Ovary (tissue), 9 donors: ENCODE data around the gene CTSF. TPM values are rescaled to one million over a fixed set of nuclear protein-coding genes. Genes with fewer than 3 reads are reported as not detected.

Experiments
- DNase-seq, 5 donors: peaks; one replicate each; pipeline ENCODE4 v3.0.0-alpha.2; 2019 to 2020
- H3K27ac ChIP-seq, 2 donors: fragments of 200-600 bp; one replicate each; pipeline versions ENCODE4 v1.5.1 to v1.8.0; 2019 to 2022
- H3K27me3 ChIP-seq: fragments of 200-600 bp; one replicate; pipeline ENCODE4 v1.8.0; 2022
- H3K36me3 ChIP-seq: fragments of 200-600 bp; sonication (generic); one replicate; pipeline ENCODE4 v1.5.1; 2019
- H3K4me1 ChIP-seq: one replicate; pipeline ENCODE4 v1.8.1; 2013; ENCODE audit warnings: mild to moderate bottlenecking, moderate library complexity; ENCODE audit not compliant: insufficient read depth
- H3K4me3 ChIP-seq: fragments of 200-600 bp; sonication (generic); one replicate; pipeline ENCODE4 v1.5.1; 2017
- H3K9me3 ChIP-seq, 2 donors: fragments of 200-600 bp in 1 of 2; sonication (generic) in 1 of 2; one replicate each; pipeline versions ENCODE4 v1.5.1 to v1.8.1; 2013 to 2019; ENCODE audit warnings: mild to moderate bottlenecking in 1 of 2, moderate library complexity in 1 of 2
- CTCF ChIP-seq, 3 donors: fragments of 450-650 bp in 2 of 3; fragments of 200-600 bp in 1 of 3; IDR thresholded peaks; one replicate each; pipeline versions ENCODE4 v1.5.1 to v1.8.0; 2016 to 2022; ENCODE audit warnings: antibody characterized with exemption in 3 of 3, mild to moderate bottlenecking in 1 of 3
- EP300 ChIP-seq: sonication (generic); formaldehyde crosslinking; IDR thresholded peaks from one replicate; pipeline ENCODE4 v1.6.1; 2017; ENCODE audit warnings: antibody characterized with exemption
- POLR2A ChIP-seq: fragments of 450-650 bp; IDR thresholded peaks from one replicate; pipeline ENCODE4 v1.6.1; 2017; ENCODE audit warnings: antibody characterized with exemption, mild to moderate bottlenecking, moderate library complexity
- WGBS, 3 donors: extraction: QIAGEN DNeasy Blood & Tissue Kit in 1 of 3; methylation state at CpG; one replicate each; pipeline versions ENCODE4 v1.1.5 to v1.1.7; 2013 to 2017; 5-methylcytosine and 5-hydroxymethylcytosine counted together
- intact Hi-C, 4 donors: fragments of 100-400 bp; cut with DNase I; formaldehyde crosslinking; loops; one replicate each; pipeline versions ENCODE4 v1.11.0 to v1.15.1; 2022 to 2023
- polyA plus RNA-seq, 2 donors: library from polyadenylated mRNA; stranded (reverse); fragments of 200-250 nt in 1 of 2; fragments of 350-450 nt in 1 of 2; fragmentation: Illumina TruSeq in 1 of 2; extraction: RNeasy Lipid Tissue Mini Kit (QIAGEN cat#74804) in 1 of 2; gene quantifications; one replicate each; pipeline ENCODE4 v1.2.3, GENCODE V29; 2013 to 2014
- total RNA-seq, 7 donors: library from RNA; depleted of rRNA in 2 of 7; stranded (reverse); fragments of >200 nt in 2 of 7; fragmentation: NEBNext Ultra II Directional in 3 of 7; extraction: Animal tissue kit (Norgen Biotek cat#: 25700) in 3 of 7; gene quantifications; one replicate each; pipeline versions ENCODE4 v1.1.0 to v1.2.4, GENCODE V29; 2016 to 2023
- donor health status: DM: no; HTN: no; CAD: no; lungs with moderate emphysema.
- donor health status: DM: no; HTN: no; CAD: no.
- donor health status: Bipolar disorder and iron deficiency.
- donor health status: DM: yes; HTN: yes; CAD: no.
- donor health status: DM: no; HTN: no; CAD: no.
- donor health status: DM: yes; HTN: yes; CAD: no.

Gene CTSF
- total and polyA plus RNA-seq, 9 donors, result 52.6 to 222 (median 158) TPM

- Histone ChIP-seq H3K4me3 (no peak overlapping the region), H3K27ac (peak overlapping the region in 1 of 2 donors; percentile 51), H3K4me1 (peaks cover 14% of the 10 kb centered on the region), H3K9me3 (no peaks in the 10 kb centered on the region), H3K27me3 (no peaks in the 10 kb centered on the region), H3K36me3 (no peaks in the 10 kb centered on the region)
- intact Hi-C loops, result loop anchor here in 1 of 4 donors (10.0 kb wide), 1 partner anchor 79 kb away; the partner anchor contains the start of gene RBM4B
- TF ChIP-seq CTCF (IDR thresholded peaks at IDR 0.05) (no peak), EP300 (no peak), POLR2A (no peak)
- DNase-seq, result peak; percentile 51 to 75 (median 71)
- WGBS, 3 donors, result 3 to 16% (median 10%) methylated on average over 5 of the region's 5 CpGs
These were observed 27.0 kb upstream of the CTSF start for GRCh38 chr11:66595245-66595904.

- intact Hi-C loops, result loop anchor here in 1 of 4 donors (10.0 kb wide), 1 partner anchor 81 kb away; the partner anchor contains the start of gene RBM4B
- peak overlapping the region; percentile 63 for H3K4me3 ChIP-seq
- no peaks in the 10 kb centered on the region for H3K36me3 ChIP-seq
- WGBS, 3 donors, result 59 to 73% (median 64%) methylated on average over 7 of the region's 7 CpGs
- no peaks in the 10 kb centered on the region for H3K9me3 ChIP-seq
- H3K27me3 ChIP-seq, result no peaks in the 10 kb centered on the region
- no peak for DNase-seq
- peaks cover 14% of the 10 kb centered on the region for H3K4me1 ChIP-seq
- TF ChIP-seq EP300, result no peak
- TF ChIP-seq CTCF (IDR thresholded peaks at IDR 0.05), result no peak
- no peak for TF ChIP-seq POLR2A
- peak overlapping the region; percentile 45 to 82 for H3K27ac ChIP-seq
These were observed 25.2 kb upstream of the CTSF start for GRCh38 chr11:66593650-66594049.

DNA sequence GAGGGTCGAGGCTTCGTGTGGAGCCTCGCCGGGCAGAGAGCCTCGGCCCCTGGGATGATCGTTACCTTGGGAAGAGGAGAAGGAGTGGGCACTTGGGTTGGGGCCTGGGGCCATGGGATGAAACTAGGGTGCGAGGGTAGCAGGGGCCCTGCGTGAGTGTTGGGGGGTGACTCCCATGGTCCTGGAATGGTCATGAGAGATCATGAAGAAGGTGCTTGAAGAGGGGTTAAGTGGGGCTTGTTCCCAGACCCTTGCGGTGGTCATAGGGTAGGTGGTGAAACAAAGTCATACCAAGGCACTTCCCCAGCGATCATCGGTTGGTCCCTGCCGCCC lies 24.9 kb upstream of the CTSF start:
- no peaks in the 10 kb centered on the region for H3K9me3 ChIP-seq
- peak in 2 of 5 donors; percentile 28 to 30 for DNase-seq
- peak overlapping the region; percentile 45 to 82 for H3K27ac ChIP-seq
- peak overlapping the region; percentile 63 for H3K4me3 ChIP-seq
- WGBS, 3 donors, result 6 to 9% (median 6%) methylated on average over 12 of the region's 12 CpGs
- intact Hi-C loops, result loop anchor here in 1 of 4 donors (10.0 kb wide), 1 partner anchor 82 kb away; the partner anchor contains the start of gene RBM4B
- H3K27me3 ChIP-seq, result no peaks in the 10 kb centered on the region
- no peak for TF ChIP-seq CTCF (IDR thresholded peaks at IDR 0.05)
- TF ChIP-seq POLR2A, result no peak
- TF ChIP-seq EP300, result no peak
- H3K36me3 ChIP-seq, result no peaks in the 10 kb centered on the region
- peaks cover 14% of the 10 kb centered on the region for H3K4me1 ChIP-seq

DNA sequence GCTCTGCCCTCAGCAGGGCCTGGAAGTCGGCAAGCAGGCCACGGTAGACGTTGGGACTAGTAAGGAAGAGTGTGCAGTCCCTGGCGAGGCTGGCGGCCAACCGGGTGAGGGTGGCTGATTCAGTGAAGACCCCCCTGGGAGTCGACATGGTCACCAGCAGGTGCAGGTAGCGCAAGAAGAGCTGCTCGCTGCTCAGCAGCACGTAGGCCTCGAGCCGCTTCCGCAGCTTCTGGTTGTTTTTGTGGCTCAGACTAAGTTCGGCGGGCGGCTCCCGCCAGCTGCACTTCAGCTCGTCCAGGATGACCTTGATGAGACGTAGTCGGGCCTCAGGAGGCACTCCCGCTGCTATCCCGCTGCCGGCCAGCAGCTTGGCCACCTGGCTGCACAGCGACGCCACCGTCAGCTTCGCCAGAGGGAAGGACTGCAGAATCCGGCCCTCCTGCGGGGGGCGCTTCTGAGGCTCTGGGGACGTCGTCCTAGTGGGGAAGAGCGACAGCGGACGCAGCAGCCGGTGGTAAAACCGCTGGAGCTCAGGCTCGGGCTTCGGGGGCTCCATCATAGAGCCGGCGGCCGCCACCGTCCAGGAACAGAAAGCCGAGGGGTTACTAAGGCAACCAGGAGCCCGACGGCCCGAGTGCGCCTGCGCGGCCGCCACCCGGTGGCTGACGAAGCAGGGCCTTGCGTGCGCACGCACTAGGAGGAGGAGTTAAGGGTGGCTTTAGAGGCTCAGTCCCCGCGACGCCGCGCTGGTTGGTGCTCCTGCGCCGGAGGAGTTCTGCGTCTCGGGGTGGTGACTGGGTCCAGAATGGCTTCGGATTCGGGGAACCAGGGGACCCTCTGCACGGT lies 24.3 kb upstream of the CTSF start, which contains the start of the genes CCDC87 and CCS:
Gene CCDC87, minus strand, starts transcription at position 607 of the 846 bp plus-strand sequence. Its CDS starts 48 bp downstream, at position 559.
Gene CCS, plus strand, starts transcription at position 729 of the 846 bp plus-strand sequence. Its CDS starts 77 bp downstream, at position 806.
- Histone ChIP-seq H3K9me3 (no peaks in the 10 kb centered on the region), H3K27me3 (no peaks in the 10 kb centered on the region), H3K4me3 (peak within 1 kb of the TSS; percentile 63), H3K36me3 (no peaks in the 10 kb centered on the region), H3K27ac (peak within 1 kb of the TSS; percentile 45 to 82), H3K4me1 (peaks cover 14% of the 10 kb centered on the region)
- WGBS, 3 donors, result 10 to 16% (median 11%) methylated on average over 59 to 68 of the region's 68 CpGs
- peak; percentile 98 to 99 (median 99) for DNase-seq
- TF ChIP-seq POLR2A (peak; percentile 96), EP300 (no peak), CTCF (IDR thresholded peaks at IDR 0.05) (peak; percentile 29 to 84 (median 79))
- intact Hi-C loops, result loop anchor here in 2 of 4 donors (1.0 to 10.0 kb wide), 2 partner anchors 21 to 82 kb away; partner anchors contain the start of gene RBM4B (in 1 of the 2)
